ENCODE data around the gene PDE3B. TPM values are rescaled to one million over a fixed set of nuclear protein-coding genes. Genes with fewer than 3 reads are reported as not detected.

PDE3B gene
- polyA plus RNA-seq, 1 donor (not counting 4 experiments of a cell fraction or from before 2014, with no cell fraction given): 0.01 TPM

- Histone ChIP-seq H3K9me3 (ENCODE audit: control insufficient read depth, low read depth, low read length) (no peaks in the 10 kb centered on the region), H3K36me3 (ENCODE audit: control insufficient read depth in 2 of 2, extremely low read depth in 1 of 2, insufficient read depth in 2 of 2, low read length in 2 of 2) (no peaks in the 10 kb centered on the region), H3K9me1 (ENCODE audit: control insufficient read depth, extremely low read depth, insufficient read depth, low read length) (no peaks in the 10 kb centered on the region), H2AFZ (ENCODE audit: control insufficient read depth, low read length) (no peak overlapping the region), H3K9ac (ENCODE audit: control insufficient read depth, extremely low read depth, insufficient read depth, low read length) (no peak overlapping the region), H3K27me3 (ENCODE audit: control insufficient read depth, extremely low read depth, insufficient read depth, low read length) (no peaks in the 10 kb centered on the region), H3K4me3 (ENCODE audit: control insufficient read depth in 2 of 3, extremely low read depth in 1 of 3, insufficient read depth in 2 of 3, low read depth in 1 of 3, low read length in 3 of 3) (no peak overlapping the region), H3K27ac (ENCODE audit: control insufficient read depth, insufficient read depth, low read length) (no peak overlapping the region), H3K4me1 (ENCODE audit: control insufficient read depth, extremely low read depth, insufficient read depth, low read length) (no peaks in the 10 kb centered on the region), H3K4me2 (ENCODE audit: control insufficient read depth, extremely low read depth, insufficient read depth, low read depth, low read length) (no peak overlapping the region), H3K79me2 (ENCODE audit: control insufficient read depth, insufficient read depth, low read length) (no peaks in the 10 kb centered on the region), H4K20me1 (ENCODE audit: control insufficient read depth, extremely low read depth, insufficient read depth, low read length) (no peaks in the 10 kb centered on the region)
- dilution Hi-C loops (cut with MboI; ENCODE audit: extremely low pct_ligation_motif_present, low sequenced_read_pairs): no loop called here
- TF ChIP-seq CTCF (optimal IDR thresholded peaks at IDR 0.05 in 1 of 3, IDR thresholded peaks at IDR 0.05 in 1 of 3, conservative IDR thresholded peaks at IDR 0.05 in 1 of 3; ENCODE audit: extremely low read depth in 1 of 3, insufficient read depth in 2 of 3, low read length in 3 of 3) (no peak), EZH2 (IDR thresholded peaks at IDR 0.05; ENCODE audit: low read length) (no peak)
- DNase-seq (ENCODE audit: low read depth, low spot score) (no peak), FAIRE-seq (no peak)
These were observed 60.1 kb downstream of the PDE3B start for GRCh38 chr11:14703731-14704130.

- H3K4me1 ChIP-seq (ENCODE audit: control insufficient read depth, extremely low read depth, insufficient read depth, low read length): no peaks in the 10 kb centered on the region
- H3K9me1 ChIP-seq (ENCODE audit: control insufficient read depth, extremely low read depth, insufficient read depth, low read length): no peaks in the 10 kb centered on the region
- H3K9me3 ChIP-seq (ENCODE audit: control insufficient read depth, low read depth, low read length): no peaks in the 10 kb centered on the region
- H3K27ac ChIP-seq (ENCODE audit: control insufficient read depth, insufficient read depth, low read length): no peak overlapping the region
- no peaks in the 10 kb centered on the region for H4K20me1 ChIP-seq (ENCODE audit: control insufficient read depth, extremely low read depth, insufficient read depth, low read length)
- no peak for TF ChIP-seq EZH2 (IDR thresholded peaks at IDR 0.05; ENCODE audit: low read length)
- TF ChIP-seq CTCF (optimal IDR thresholded peaks at IDR 0.05 in 1 of 3, IDR thresholded peaks at IDR 0.05 in 1 of 3, conservative IDR thresholded peaks at IDR 0.05 in 1 of 3; ENCODE audit: extremely low read depth in 1 of 3, insufficient read depth in 2 of 3, low read length in 3 of 3): no peak
- H3K79me2 ChIP-seq (ENCODE audit: control insufficient read depth, insufficient read depth, low read length): no peaks in the 10 kb centered on the region
- dilution Hi-C loops (cut with MboI; ENCODE audit: extremely low pct_ligation_motif_present, low sequenced_read_pairs): no loop called here
- no peak overlapping the region for H3K4me3 ChIP-seq (ENCODE audit: control insufficient read depth in 2 of 3, extremely low read depth in 1 of 3, insufficient read depth in 2 of 3, low read depth in 1 of 3, low read length in 3 of 3)
- H3K36me3 ChIP-seq (ENCODE audit: control insufficient read depth in 2 of 2, extremely low read depth in 1 of 2, insufficient read depth in 2 of 2, low read length in 2 of 2): no peaks in the 10 kb centered on the region
- no peaks in the 10 kb centered on the region for H3K27me3 ChIP-seq (ENCODE audit: control insufficient read depth, extremely low read depth, insufficient read depth, low read length)
- no peak overlapping the region for H2AFZ ChIP-seq (ENCODE audit: control insufficient read depth, low read length)
- H3K4me2 ChIP-seq (ENCODE audit: control insufficient read depth, extremely low read depth, insufficient read depth, low read depth, low read length): no peak overlapping the region
- no peak overlapping the region for H3K9ac ChIP-seq (ENCODE audit: control insufficient read depth, extremely low read depth, insufficient read depth, low read length)
- FAIRE-seq (no peak), DNase-seq (ENCODE audit: low read depth, low spot score) (no peak)
These were observed 61.5 kb downstream of the PDE3B start for GRCh38 chr11:14705067-14705466.

All from keratinocyte (primary cell).